Putamen (tissue), 1 donor: ENCODE measurements around the gene CEBPB.

Experiments used
- DNase-seq: peaks from one replicate; pipeline ENCODE4 v3.0.0-alpha.2; 2016; ENCODE audit warnings: low spot score

Gene CEBPB

GRCh38 chr20:50213531-50214106, 23.0 kb downstream of the CEBPB start:
- DNase-seq = no peak

DNA sequence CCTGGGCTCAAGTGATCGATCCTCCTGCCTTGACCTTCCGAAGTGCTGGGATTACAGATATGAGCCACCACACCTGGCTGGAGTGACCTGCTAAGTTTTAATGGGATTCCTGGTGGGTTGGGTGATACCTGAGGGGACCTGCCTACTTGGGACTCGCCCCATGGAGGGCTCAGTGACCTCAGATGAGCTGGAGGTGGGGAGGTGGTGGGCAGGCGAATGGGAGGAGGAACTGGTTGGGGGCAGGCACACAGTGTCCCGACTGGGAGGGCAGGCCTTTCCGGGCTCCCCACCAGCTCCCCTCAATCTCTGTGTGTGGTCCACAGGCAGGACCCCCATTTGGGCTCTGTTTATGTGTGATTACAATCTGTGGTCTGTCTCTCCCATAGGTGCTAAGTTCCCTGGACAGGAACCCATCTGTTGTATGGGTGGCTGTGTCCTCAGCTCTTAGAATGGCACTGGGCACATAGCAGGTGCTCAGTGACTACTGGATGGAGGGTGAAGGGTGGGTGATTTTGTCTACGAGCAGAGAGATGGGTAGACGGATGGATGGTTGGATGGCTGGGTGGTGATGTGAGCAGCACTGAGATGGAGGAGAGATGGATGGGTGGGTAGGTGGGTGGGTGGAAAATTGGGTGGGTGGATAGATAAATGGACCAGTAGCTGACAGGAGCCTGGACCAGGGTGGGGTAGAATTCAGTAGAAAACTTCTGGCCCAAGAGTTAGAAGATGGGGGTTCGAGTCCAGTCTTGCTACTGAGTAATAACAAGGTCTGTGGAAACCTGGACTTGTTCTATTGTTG, 23.8 kb downstream of the CEBPB start:
- DNase-seq = no peak

- no peak for DNase-seq
Measured at GRCh38 chr20:50215101-50215690, 24.6 kb downstream of the CEBPB start.

- DNase-seq = no peak
Measured at GRCh38 chr20:50215926-50216325, 25.3 kb downstream of the CEBPB start.

DNA sequence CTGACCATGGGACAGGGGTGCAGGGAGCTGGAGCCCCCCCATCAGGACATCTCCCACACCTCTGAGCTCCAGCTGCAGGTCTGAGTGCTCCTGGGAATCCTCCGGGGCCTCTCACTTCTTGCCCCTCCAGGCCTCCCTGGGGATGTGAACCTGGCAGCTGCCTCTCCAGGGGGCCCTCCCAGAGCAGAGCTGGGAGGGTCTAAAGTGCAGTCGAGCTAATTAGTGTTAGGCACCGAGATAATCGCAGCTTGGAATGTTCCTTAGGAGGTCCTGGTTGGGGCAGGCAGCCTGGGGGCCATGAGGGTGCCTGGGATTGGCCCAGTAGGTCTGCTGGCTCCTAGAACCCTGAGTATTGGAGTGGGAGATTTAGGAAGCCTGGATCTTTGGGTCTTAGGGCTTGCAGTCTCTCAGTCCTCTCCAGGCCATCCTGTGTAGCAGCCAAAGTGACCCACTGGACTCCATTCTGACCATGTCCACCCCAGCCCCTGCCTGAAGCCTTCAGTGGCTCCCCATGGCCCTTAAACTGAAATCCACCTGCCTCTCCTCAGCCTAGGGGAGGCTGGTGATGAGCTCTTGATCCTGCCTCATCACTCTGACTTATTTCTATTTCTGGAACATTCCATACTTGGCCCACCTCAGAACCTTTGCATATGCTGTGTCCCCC, 26.0 kb downstream of the CEBPB start:
- DNase-seq = no peak

GRCh38 chr20:50217207-50217949, 26.7 kb downstream of the CEBPB start:
- no peak for DNase-seq

DNA sequence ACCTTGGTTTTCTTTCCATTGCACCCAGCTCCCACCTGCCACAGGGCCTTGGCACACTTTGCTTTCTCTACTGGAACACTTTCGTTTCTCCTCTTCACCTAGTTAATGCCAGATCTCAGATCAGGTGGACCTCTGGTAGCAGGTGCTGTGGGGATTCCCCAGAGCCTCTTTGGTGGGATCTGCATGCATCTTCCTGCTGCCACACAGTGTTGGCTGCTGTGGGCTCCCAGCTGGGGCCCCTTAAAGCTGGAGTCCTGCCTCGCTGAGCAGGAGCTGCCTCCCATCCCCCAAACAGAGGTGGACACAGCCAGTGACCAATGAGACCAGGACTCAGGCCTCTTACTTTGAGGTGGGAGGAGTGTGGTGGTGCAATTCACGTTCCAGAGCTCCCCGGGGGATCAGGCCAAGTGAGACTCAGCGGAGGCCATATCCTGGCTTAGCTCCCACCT, 28.4 kb downstream of the CEBPB start:
- no peak for DNase-seq

DNA sequence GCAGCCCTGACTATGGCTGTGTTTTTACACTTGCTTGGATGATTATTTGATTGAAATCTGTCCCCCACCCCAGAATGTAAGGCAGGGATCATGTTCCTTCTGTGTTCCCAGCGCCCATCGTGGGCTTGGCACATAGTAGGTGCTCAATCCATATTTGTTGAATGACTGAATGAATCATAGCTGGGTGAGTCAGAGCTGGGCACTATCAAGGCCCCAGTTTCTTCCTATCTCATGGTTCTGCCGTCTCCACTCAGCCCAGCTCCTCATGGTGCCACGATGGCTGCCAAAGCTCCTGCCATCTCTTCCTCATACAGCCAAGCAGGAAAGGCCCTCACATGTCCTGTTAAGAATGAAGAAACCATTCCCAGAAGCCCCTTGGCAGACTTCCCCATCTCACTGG, 29.0 kb downstream of the CEBPB start:
- no peak for DNase-seq

GRCh38 chr20:50220093-50220893, 29.7 kb downstream of the CEBPB start:
- DNase-seq = no peak

- no peak for DNase-seq
Measured at GRCh38 chr20:50220894-50221365, 30.3 kb downstream of the CEBPB start.

DNA sequence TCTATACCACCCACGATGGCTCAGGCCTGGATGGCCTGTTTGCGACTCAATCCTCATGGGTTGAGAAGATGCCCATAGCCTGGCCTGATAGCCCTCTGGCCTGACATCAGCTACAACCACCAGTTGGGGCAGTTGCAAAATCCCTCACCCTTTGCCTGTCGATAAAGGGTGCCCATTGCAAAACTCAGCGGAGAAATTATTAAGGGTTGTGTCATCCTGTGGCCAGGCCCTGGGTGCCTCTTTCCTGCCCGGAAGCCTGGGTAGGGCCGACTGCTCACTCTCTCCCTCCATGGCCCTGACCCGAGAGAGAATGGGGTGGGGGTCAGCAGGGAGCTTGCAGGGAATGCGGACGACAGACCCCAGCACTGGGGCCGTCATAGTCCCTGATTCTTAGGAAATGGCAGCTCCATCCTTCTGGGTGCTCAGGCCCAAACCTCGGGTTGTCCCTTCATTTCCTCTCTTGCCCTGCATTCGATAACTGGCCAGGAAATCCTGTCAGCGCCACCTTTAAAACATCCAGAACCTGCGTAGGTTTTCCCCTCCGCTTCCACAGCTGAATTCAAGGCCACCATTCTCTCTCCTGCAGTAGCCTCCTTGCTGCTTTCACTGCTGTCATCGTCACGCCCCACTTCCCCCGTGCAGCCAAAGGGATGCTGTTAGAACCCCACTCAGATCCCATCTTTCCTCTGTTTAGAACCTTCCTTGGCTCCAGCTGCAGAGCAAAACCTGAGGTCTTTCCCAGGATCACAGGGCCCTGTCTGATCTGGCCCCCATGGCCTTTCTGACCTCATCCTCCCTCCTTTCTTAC, 31.1 kb downstream of the CEBPB start:
- DNase-seq = no peak

GRCh38 chr20:50222309-50223038, 31.8 kb downstream of the CEBPB start:
- no peak for DNase-seq

- DNase-seq = no peak
Measured at GRCh38 chr20:50223039-50224005, 32.7 kb downstream of the CEBPB start.

GRCh38 chr20:50224052-50224451, 33.4 kb downstream of the CEBPB start:
- DNase-seq = no peak

DNA sequence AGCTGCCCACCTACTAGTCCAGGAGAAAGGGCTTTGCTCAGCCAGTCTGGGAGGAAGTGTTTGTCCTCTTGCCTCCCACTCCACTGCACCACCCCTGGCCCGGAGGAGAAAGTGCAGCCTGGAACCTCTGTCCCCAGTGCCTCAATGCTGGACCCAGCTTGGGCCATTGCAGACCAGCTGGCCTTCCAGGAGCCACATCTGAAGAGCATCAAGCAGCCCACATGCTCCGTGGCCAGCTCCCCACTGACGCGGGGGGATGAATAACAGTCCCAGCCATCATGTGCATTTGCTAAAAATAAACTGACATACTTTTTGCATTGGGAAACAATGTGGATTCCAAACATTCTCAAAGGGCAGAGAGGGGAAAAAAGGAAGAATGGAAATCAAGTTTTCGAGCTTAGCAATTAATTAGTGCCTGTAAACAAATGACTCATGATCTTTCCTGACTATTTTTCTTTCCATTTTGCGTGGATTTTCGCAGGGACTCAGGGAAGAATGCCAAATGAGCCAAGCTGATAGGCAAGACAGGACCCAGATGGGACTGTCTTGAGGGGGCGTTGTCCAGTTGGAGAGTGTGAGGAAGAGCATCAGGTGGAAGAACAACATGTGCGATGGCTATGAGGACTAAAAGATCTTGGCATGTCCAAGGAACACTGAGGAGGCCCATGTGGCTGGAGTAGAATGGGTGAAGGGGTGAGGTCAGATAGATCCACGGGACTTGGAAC, 34.1 kb downstream of the CEBPB start:
- DNase-seq = peak; percentile 10

- no peak for DNase-seq
Measured at GRCh38 chr20:50226093-50226974, 35.7 kb downstream of the CEBPB start.

DNA sequence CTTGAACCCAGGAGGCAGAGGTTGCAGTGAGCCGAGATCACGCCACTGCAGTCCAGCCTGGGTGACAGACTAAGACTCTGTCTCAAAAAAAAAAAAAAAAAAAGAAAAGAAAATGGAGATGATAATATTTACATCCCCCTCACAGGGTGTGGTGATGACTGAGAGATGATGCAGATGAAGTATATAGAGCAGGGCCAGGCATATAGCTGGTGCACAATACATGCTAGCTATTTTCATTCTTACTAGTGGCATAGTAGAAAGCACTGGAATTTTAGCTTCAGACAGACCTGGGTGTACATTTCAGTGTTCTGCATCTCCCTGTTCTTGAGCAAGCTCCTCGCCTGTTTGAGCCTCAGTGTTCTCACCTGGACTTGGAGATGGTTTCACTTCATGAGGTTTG, 36.9 kb downstream of the CEBPB start:
- no peak for DNase-seq
